A673 (cell line): ENCODE data around the gene COL28A1. TPM values are rescaled to one million over a fixed set of nuclear protein-coding genes. Genes with fewer than 3 reads are reported as not detected.

ENCODE experiments used
- BruUV-seq: library from RNA; stranded (reverse); fragments of 400-500 nt; replicated peaks from 2 replicates; lab custom pipeline; 2021; lab: Mats Ljungman, UMichigan
- CTCF ChIA-PET: fragments of 300-600 bp; sonication (Branson Sonifier 250); formaldehyde crosslinking; loops from one replicate; lab custom pipeline; 2022; ENCODE audit warnings: antibody characterized with exemption; lab: Charles Lee
- POLR2A ChIA-PET: fragments of 300-600 bp; sonication (Branson Sonifier 250); formaldehyde crosslinking; loops from one replicate; lab custom pipeline; 2022; ENCODE audit warnings: antibody characterized with exemption; ENCODE audit not compliant: low non-redundant PET; lab: Charles Lee
- DNase-seq: peaks from one replicate; pipeline ENCODE4 v3.0.0-alpha.2; 2015; ENCODE audit warnings: low spot score
- H3K27ac ChIP-seq: fragments of 200-600 bp; sonication (generic); 2 replicates; pipeline ENCODE4 v1.5.1; 2016; ENCODE audit warnings: mixed run types, low read depth, mild to moderate bottlenecking, mixed read lengths, antibody characterized with exemption, low read length; ENCODE audit not compliant: poor library complexity, severe bottlenecking
- H3K27me3 ChIP-seq: fragments of 200-600 bp; sonication (generic); replicated peaks from 2 replicates; pipeline ENCODE4 v1.6.1; 2017; ENCODE audit warnings: mixed run types, low read depth, mild to moderate bottlenecking, mixed read lengths, antibody characterized with exemption, low read length; ENCODE audit not compliant: insufficient read depth, poor library complexity
- H3K36me3 ChIP-seq: fragments of 200-600 bp; sonication (generic); 2 replicates; pipeline ENCODE4 v1.6.1; 2016; ENCODE audit warnings: mixed run types, mild to moderate bottlenecking, mixed read lengths, antibody characterized with exemption, low read length; ENCODE audit not compliant: insufficient read depth, poor library complexity, severe bottlenecking
- H3K4me1 ChIP-seq: fragments of 200-600 bp; sonication (generic); 2 replicates; pipeline ENCODE4 v1.6.1; 2017; ENCODE audit warnings: mixed run types, mild to moderate bottlenecking, mixed read lengths, antibody characterized with exemption, low read length; ENCODE audit not compliant: insufficient read depth, poor library complexity, severe bottlenecking
- H3K4me3 ChIP-seq: fragments of 200-600 bp; sonication (generic); 2 replicates; pipeline ENCODE4 v1.5.1; 2016; ENCODE audit warnings: low read depth, mixed run types, mild to moderate bottlenecking, mixed read lengths, low read length; ENCODE audit not compliant: poor library complexity, severe bottlenecking
- H3K9me3 ChIP-seq: fragments of 200-600 bp; sonication (generic); 2 replicates; pipeline ENCODE4 v1.6.1; 2016; ENCODE audit warnings: mixed run types, low read depth, mild to moderate bottlenecking, mixed read lengths, antibody characterized with exemption, low read length; ENCODE audit not compliant: poor library complexity, severe bottlenecking
- EZH2 ChIP-seq: fragments of 200-600 bp; sonication (generic); IDR thresholded peaks from 2 replicates; pipeline ENCODE4 v1.6.1; 2017; ENCODE audit warnings: borderline replicate concordance, low read depth, mild to moderate bottlenecking, mixed read lengths, antibody characterized with exemption, low read length; ENCODE audit not compliant: poor library complexity, severe bottlenecking
- intact Hi-C: fragments of 100-400 bp; cut with micrococcal nuclease; formaldehyde crosslinking; loops from one replicate; pipeline ENCODE4 v1.10.0; 2022; ENCODE audit not compliant: unreplicated experiment
- total RNA-seq: library from RNA; stranded (reverse); gene quantifications from 2 replicates; pipeline ENCODE4 v1.2.3, GENCODE V29; 2021
- TF ChIP-seq, protein P1 (sequence below): fragments of 300-800, 200-600 bp; sonication (generic); conservative IDR thresholded peaks from 2 replicates; pipeline ENCODE4 v1.5.1; 2017; ENCODE audit warnings: low read depth, mild to moderate bottlenecking, antibody characterized with exemption, low read length, moderate library complexity, mixed read lengths

Gene COL28A1
- total RNA-seq, 1 experiment from 2014 or later: 0.34 TPM

DNA sequence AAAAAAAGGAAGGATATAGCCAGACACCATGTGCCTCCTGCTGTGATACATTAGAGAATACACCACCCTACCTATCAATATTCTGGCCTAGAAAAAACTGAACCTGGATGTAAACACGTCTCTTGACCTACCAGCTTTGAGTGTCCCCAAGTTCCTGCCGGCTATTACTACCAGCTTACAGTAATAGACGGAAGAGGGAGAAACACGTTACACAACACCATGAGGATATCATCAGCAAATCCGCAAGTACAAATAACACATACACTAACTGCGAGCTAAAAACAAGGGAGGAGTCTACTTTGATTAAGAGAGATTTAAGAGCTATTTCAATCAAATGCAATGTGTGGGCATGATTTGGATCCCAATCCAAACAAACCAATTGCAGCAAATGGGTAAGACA, 113.0 kb downstream of the COL28A1 start:
- Histone ChIP-seq H3K27me3 (no peaks in the 10 kb centered on the region), H3K4me3 (no peak overlapping the region), H3K36me3 (no peaks in the 10 kb centered on the region), H3K27ac (no peak overlapping the region), H3K9me3 (no peaks in the 10 kb centered on the region), H3K4me1 (no peaks in the 10 kb centered on the region)
- POLR2A ChIA-PET: no interaction called here
- CTCF ChIA-PET: no interaction called here
- DNase-seq: no peak
- intact Hi-C loops: loop anchor here (5.0 to 10.0 kb wide), 4 partner anchors 320 to 875 kb away; no protein-coding TSS in a partner anchor
- BruUV-seq: no TSS peak
- no peak for TF ChIP-seq EZH2

DNA sequence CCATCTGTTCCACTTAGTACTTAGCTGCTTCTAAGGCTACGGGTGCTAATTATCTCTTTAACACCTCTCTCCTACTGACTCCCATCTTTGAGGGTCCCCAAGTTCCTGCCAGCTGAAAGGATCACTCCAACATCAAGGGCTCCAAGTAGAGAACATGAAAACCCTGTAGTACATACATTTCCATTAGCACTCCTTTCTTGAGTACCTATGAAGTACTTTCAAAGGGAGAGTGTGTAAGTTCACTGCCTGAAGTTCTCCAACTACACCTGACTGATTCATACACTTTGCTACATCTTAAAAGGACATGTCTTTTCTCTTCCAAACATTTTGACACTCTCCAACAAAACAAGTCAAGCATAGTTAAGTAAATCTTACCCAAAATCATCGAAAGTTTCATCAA, 113.8 kb downstream of the COL28A1 start:
- Histone ChIP-seq H3K27me3 (no peaks in the 10 kb centered on the region), H3K27ac (no peak overlapping the region), H3K9me3 (no peaks in the 10 kb centered on the region), H3K4me3 (no peak overlapping the region), H3K36me3 (no peaks in the 10 kb centered on the region), H3K4me1 (no peaks in the 10 kb centered on the region)
- TF ChIP-seq EZH2: no peak
- TF ChIP-seq, protein P1, sequence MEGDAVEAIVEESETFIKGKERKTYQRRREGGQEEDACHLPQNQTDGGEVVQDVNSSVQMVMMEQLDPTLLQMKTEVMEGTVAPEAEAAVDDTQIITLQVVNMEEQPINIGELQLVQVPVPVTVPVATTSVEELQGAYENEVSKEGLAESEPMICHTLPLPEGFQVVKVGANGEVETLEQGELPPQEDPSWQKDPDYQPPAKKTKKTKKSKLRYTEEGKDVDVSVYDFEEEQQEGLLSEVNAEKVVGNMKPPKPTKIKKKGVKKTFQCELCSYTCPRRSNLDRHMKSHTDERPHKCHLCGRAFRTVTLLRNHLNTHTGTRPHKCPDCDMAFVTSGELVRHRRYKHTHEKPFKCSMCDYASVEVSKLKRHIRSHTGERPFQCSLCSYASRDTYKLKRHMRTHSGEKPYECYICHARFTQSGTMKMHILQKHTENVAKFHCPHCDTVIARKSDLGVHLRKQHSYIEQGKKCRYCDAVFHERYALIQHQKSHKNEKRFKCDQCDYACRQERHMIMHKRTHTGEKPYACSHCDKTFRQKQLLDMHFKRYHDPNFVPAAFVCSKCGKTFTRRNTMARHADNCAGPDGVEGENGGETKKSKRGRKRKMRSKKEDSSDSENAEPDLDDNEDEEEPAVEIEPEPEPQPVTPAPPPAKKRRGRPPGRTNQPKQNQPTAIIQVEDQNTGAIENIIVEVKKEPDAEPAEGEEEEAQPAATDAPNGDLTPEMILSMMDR: no peak
- ChIA-PET POLR2A (no interaction called here), CTCF (no interaction called here)
- intact Hi-C loops: loop anchor here (5.0 to 10.0 kb wide), 4 partner anchors 320 to 875 kb away; no protein-coding TSS in a partner anchor
- no peak for DNase-seq
- no TSS peak for BruUV-seq

DNA sequence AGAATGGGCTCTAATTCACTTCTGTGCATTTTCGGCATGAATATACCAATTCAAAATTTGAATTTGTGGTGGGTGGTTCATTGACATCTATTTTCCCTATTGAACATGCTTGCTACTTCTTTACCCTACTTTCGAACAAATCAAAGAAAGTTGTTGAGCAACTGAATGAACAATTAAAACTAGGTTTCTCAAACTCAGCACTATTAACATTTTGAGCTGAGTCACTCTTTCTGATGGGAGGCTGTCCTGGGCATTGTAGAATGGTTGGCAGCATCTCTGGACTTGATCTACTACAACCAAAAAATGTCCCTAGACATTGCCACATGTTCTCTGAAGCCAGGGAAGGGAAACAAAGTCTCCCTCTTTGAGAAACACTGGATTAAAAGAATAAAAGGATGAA, 116.7 kb downstream of the COL28A1 start:
- DNase-seq: no peak
- Histone ChIP-seq H3K36me3 (no peaks in the 10 kb centered on the region), H3K4me1 (no peaks in the 10 kb centered on the region), H3K27me3 (no peaks in the 10 kb centered on the region), H3K27ac (no peak overlapping the region), H3K9me3 (no peaks in the 10 kb centered on the region), H3K4me3 (no peak overlapping the region)
- ChIA-PET CTCF (no interaction called here), POLR2A (no interaction called here)
- intact Hi-C loops: no loop called here
- no TSS peak for BruUV-seq
- TF ChIP-seq, protein P1: no peak

DNA sequence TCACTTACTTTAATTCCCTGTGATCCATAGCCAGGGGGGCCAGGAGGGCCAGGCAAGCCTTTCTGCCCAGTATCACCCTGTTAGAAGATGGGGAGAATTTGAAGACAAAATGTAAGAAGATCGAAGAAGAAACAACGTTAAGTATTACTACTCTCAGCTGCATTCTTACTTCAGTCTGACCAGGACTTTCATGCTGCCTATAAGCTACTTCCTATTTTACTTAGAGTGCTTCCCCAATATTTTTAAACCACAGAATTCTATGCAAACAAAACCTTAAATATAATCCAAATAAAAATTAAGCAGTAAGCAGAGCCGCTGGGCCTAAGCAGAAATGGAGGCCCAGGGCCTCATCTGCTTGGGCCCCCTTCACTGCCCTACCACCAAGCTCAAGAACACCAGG, 117.8 kb downstream of the COL28A1 start:
- Histone ChIP-seq H3K27me3 (no peaks in the 10 kb centered on the region), H3K4me1 (no peaks in the 10 kb centered on the region), H3K36me3 (no peaks in the 10 kb centered on the region), H3K4me3 (no peak overlapping the region), H3K27ac (no peak overlapping the region), H3K9me3 (no peaks in the 10 kb centered on the region)
- POLR2A ChIA-PET: no interaction called here
- CTCF ChIA-PET: no interaction called here
- BruUV-seq: no TSS peak
- intact Hi-C loops: no loop called here
- TF ChIP-seq, protein P1: no peak
- TF ChIP-seq EZH2: no peak
- no peak for DNase-seq
